ENCODE data around the gene PRR29.

GRCh38 chr17:64001091-64001579 lies 3.0 kb downstream of the PRR29 start:
- no peak for TF ChIP-seq CTCF (IDR thresholded peaks at IDR 0.05; ENCODE audit: low read depth, low read length)
- TF ChIP-seq EZH2phosphoT487 (IDR thresholded peaks at IDR 0.05; ENCODE audit: low read depth): no peak
